Inflammatory macrophage (primary cell): ENCODE data around the gene NRG2.

ENCODE experiments used
- DNase-seq, 2 donors: peaks; one replicate each; pipeline ENCODE4 v3.0.0-alpha.2; 2020 to 2022

NRG2 gene

DNA sequence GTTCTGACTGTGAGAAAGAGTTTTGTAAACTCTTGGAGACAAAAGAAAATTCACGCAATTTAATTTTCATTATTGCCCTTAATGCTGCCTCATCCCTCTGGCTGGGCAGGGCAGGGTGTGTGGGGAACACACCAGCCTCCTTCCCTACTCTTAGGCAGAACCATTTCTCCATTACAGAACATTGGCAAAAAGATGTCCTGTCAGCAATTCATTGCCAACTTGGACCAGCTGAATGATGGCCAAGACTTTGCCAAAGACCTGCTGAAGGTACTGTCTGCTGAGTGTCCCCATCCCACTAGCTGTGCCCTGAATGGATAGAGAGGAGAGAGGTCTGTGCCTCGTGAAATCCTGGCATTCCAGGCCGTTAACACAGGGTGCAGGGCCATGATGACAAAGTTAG is 209.6 kb downstream of the NRG2 start:
- no peak for DNase-seq

DNA sequence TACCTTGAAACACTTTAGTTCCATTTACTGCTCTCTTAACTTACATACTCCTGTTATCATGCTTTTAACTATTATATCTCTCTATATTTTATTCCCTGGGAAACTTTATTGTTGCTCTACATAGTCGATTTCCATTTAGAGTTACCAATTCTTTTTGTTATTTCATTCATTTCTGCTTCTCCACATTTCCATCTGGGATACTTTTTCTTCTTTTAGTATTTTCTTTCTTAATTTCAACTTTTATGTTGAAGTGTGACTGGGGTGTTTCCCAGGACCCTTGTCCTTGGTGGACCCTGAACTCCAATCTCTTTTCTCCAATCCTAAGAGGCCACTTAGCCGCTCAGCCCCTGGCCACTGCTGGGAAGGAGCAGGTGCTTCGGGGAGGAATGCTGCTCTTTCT is 211.5 kb downstream of the NRG2 start:
- DNase-seq, result no peak

DNA sequence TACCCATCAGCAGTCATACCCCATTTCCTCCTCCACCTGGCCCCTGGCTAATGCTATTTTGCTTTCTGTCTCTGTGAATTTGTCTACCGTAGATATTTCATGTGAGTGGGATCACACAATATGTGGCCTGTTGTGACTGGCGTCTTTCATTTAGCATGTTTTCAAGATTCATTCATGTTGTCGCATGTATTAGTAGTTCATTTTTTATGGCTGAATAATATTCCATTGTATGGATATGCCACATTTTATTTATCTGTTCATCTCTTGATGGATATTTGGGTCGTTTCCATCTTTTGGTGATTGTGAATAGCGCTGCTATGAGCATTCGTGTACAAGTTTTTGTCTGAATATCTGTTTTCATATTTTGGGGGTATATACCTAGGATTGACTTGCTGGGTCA is 213.6 kb downstream of the NRG2 start:
- no peak for DNase-seq

DNA sequence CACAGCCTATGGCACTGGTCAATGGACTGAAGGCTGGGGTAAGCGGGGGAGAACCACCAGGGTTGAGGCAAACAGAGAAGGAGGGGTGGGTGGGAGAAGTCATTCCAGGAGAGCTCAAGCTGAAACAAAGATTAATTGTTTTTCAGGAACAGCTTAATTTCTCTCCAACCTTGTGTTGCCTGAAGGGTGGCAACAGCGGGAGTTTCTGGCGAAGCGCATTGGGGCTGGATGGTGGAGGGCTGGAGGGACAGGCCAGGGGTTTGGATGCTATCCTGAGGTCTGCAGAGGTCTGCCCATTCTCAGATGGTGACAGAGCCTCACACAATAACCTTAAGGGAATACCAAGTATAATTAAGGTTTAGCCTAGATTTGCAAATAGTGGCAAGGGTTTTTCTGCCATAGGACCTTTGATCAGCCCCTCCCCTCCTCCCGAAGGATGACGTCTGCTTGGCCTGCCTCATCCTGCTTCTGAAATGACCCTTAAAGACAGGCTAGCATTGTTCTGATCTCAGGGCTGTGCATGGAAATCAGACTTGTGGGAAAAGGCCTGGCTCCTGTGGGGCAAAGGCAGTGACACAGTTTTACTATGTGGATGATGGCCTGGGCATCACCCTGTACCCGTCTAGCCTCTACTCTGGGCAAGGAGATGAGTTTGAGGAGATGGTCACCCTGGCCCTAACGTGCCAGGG is 214.7 kb downstream of the NRG2 start:
- DNase-seq, result no peak

DNA sequence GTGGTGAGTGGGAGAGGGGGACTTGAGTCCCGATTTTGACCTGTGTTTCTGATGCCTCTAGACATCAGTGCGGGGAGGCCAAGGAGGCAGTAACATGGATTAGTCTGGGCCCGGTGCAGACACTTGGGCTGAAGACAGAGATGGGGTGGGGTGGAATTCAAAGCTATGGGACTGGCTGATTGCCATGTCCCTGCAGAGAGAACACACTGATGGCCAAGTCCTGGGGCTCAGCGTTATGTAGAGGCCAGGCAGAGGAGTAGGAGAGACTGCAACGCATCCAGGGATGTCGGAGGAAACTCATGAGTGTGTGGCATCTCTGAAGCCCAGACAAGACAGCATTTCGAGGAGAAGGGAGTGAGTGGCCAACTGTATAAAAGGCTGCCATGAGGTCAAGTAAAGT is 217.4 kb downstream of the NRG2 start:
- no peak for DNase-seq

DNA sequence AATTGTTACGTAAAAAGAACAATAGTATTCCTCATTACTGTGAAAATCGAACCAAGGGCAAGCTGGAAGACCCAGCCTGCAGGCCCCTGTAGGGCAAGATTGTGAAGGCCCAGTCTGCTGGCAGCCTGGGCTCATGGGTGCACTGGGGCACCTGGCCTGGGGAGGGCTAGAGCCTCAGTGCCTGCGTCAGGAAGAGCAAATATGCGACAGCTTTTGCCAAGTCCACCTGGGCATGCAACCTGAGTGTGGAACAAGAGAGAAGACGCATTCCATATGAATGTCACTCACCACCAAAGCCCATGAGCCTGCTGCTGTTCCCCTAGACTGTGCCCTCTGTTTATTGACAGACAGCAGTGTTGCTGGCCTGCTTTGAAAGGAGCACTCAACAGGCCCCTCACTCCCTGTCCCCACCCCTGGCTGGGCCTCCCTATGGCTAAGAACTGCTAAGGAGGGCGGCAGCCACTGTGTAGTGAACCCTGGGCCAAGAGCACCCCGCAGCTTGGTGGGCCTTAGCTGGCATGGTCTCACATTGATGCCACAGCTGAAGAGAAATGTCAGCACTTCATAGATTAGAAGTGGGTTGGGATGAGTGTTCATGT is 219.2 kb downstream of the NRG2 start:
- DNase-seq, result no peak

DNA sequence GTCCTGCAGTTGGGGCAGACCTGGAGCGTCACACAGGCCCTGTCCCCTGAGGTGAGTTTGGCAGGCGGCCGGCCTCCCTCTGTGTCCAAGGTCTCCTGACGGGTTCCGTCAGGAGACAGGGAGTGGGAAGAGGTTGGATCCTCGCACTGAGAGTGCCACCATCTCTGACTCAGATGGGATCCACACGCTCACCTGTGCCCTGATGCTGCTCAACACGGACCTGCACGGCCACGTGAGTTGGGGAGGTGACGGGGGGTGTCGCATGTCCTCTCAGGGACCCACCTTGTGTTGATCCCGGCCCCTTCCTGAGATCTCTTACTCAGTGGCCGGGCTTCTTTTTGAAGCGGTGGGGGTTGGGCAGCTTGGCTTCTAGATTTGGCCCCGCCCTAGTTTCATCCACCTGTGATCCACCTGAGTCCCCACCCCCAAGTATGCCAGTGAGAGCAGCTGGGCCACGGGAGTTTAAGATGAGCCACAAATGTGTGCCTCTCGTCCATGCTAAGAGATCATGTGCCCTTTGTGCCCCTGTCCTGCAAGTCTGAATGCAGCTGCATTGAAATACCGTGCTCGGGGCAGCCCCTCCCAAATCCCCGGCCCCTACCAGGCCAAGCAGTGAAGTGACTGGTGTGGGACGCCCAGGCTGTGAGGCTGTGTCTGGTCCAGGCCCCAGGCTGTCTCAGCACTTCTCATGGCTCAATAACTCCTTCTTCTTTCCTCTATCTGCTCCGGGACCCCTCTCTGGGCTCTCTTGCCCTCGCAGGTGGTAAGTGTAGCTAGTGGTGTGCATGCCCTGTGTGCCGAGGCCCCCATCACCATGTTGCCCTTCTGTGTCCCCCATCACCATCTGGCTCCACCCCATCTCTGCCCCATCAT is 220.3 kb downstream of the NRG2 start:
- DNase-seq, result no peak

DNA sequence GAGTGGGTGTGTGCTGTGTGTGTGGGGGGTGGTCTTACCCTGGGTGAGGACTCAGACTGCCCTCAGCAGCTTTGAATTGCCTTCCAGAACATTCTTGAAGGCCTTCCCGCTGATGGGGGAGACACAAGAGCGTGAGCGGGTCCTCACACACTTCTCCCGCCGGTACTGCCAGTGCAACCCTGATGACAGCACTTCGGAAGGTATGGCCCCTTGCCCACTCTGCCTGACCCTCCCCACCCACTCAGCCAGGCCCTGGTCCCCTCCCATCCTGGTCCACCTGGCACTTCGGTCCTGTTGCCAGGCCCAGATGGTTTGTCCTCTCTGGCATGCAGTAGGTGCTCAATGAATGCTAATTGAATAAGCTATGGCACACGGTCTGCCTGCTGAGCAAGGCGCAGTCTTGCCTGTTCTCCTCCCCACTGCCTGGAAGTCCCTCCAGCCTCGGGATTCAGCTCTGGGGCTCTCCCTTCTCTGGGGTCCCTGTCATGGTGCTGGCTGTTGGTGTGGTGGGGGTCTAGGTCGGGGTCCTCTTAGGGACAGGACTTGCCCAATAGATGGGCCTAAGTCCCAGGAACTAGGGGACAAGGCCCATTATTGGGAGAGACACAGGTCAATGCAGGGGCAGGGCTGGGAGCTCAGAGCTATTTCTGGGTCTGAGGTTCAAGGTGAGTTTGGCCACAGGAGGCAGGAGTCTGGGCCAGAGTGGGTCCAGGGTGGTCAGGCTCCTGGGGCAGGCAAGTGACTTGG is 221.1 kb downstream of the NRG2 start:
- DNase-seq, result no peak

DNA sequence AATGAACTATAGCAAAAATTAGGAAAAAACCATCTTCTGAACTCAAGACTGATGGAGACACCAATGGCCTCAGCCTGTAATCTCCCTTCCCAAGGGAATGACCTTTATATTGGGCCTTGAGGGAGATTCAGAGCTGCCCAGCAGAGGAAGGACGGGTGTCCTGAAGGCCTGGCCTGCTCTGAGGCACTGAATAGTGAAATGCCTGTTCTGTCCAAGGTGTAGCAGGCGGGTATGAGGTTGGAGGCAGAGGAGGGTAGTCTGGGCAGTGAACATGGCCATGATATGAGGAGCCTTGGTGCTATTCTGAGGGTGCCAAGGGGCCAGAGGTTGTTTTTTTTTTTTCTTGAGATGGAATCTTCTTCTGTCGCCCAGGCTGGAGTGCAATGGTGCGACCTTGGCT is 222.5 kb downstream of the NRG2 start:
- DNase-seq, result no peak

DNA sequence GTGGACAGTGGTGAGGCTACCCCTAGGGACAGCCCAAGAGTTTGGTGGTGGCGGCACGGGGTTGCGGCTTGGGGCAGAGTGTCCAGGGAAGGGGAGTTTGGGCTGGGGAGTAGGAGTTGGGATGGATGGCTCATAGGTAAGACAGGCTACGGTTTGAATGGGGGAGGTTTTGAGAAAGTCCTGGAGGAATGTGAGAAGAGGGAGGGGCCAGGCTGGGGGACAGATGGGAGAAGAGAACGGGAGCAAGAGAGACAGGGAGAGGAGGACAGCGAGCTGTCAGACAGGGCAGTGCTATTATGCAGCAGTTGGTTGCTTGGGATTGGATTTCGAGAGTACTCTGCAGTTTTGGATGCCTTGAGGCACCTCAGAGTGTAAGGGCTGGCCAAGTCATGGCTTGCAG is 223.0 kb downstream of the NRG2 start:
- no peak for DNase-seq

DNA sequence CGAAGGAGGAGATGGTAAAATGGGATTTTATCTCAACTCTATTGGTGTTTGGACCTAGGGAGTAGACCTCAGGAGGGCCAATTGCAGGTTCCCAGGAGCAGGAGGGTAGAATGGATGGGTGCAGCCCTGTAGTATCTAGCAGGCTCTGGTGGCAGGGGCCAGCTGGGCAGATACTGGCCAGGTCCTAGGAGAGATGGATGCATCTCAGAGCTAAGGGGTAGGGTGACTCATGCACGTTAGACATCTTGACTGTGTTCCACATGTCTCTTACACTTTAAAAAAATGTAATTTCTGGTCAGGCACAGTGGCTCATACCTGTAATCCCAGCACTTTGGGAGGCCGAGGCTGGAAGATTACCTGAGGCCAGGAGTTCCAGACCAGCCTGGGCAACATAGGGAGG is 225.1 kb downstream of the NRG2 start:
- DNase-seq, result no peak

DNA sequence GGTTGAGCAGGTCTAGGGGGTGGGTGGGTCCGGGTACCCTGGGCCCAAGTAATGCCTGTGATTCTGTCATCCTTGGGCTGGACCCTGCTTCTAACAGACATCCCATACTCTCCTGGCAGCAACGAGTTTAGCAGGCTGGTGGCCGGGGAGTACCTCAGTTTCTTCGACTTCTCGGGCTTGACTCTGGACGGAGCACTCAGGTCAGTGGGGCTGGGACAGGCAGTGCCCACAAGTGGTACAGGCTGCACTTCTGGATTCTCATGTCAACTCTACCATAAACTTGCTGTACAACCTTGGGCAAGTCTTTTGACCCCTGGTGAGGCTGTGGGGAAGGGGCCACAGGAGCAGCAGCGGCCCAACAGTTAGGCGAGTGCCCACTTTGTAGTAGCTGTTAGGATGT is 225.7 kb downstream of the NRG2 start:
- no peak for DNase-seq

DNA sequence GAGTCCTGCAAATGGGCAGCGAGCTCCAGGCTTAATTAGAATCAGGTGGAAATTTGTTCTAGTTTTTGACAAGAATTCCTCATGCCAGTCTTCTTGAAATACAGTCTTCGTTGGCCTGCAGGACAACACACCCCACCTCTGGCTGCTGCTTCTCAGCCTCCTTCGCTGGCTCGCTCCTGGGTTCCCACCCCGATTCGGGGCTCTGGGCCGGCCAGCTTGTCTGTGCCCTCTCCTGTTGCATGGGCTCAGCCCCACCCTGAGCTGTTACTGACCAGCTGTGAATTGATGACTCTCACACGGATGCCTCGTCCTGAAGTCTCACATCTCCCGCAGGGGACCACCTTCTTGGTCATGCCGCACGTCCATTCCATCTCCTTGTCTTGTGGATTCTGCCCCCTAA is 226.5 kb downstream of the NRG2 start:
- DNase-seq, result no peak

DNA sequence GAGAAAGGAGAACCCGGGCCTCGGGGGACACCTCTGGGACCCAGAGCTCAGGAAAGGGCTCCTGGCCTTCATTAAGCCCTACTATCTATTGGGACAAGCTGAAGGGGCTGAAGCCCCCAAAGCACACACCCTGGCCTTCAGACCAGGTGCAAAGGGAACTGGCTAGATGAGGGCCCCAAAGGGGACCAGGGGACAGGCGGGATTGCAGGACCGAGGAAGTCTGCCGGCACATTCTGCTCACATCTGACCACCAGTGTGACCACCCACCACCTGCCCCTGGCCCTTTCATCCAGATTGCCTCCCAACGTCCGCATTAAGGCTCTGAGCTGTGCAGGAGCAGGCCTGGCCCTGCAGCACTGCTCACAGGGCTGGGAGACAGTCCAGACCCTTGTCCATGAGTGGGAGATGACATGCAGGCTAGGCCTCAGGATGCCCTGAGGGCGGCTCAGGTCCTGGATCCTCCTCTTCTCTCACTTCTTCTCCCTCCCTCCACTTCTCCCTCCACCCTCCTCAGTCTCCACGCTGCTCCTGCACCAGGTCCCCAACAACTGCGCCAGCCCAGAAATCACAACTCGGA is 228.3 kb downstream of the NRG2 start:
- no peak for DNase-seq

DNA sequence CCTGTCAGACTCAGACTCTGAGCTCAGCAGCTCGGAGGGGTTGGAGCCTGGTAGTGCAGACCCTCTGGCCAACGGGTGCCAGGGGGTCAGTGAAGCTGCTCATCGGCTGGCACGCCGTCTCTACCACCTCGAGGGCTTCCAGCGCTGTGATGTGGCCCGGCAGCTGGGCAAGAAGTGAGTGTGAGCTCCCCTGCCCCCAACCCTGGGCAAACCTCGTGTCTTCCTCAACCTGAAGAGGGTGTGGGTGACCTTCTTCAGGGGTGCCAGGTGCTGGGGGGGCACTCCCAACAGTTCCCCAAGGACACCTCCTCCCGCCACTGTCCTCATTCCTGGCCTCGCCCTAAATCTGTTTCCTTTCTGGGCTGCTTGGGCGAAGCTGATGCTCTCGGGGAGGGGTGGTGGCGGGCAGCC is 228.9 kb downstream of the NRG2 start:
- DNase-seq, result no peak

DNA sequence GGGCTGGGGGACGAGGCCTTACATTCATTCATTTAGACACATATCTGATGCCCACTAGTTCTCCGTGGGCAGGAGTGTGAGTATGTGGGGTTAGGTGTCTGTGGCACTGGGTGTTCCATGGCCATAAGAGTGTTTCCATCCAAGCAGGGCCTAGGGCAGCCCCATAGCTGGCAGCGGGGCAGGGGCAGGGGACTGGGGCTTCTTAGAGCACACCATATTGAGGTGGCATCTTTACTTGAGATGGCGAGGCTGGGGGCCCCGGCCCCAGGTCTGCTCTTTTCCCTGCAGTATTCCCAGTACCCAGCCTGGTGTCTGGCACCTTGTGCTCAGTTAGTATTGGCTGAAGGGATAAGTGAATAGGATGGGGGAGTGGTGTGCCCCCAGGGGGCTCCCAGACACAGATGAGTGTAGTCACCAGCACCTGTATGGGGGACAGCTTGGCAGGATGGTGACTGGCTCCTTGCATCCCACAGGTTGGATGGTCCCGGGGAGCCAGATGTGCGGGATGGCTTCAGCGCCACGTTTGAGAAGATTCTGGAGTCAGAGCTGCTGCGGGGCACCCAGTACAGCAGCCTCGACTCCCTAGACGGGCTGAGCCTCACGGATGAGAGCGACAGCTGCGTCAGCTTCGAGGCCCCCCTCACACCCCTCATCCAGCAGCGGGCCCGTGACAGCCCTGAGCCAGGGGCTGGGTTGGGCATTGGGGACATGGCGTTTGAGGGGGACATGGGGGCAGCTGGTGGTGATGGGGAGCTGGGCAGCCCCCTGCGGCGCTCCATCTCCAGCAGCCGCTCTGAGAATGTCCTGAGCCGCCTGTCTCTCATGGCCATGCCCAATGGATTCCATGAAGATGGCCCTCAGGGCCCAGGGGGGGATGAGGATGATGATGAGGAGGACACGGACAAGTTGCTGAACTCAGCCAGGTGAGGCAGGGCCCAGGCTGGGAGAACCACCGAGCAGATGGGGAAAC is 230.0 kb downstream of the NRG2 start:
- DNase-seq, result no peak

DNA sequence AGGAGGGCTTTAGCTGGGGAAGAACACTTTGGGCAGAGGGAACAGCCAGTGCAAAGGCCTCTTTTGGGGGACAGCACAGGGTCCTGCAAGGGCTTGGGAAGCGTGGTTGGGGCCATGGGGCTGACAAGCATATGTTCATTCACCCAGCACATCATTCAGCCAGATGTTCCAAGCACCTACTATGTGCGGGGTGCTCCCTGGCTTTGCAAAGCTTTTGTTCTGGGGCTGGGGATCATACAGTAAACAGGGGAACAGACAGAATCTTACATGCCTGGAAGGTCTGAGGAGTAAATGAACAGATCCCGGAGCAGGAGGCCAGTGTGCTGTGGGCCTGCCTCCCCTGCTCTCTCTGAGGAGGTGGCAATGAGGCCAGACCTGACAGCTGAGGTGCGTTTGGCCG is 230.8 kb downstream of the NRG2 start:
- no peak for DNase-seq

DNA sequence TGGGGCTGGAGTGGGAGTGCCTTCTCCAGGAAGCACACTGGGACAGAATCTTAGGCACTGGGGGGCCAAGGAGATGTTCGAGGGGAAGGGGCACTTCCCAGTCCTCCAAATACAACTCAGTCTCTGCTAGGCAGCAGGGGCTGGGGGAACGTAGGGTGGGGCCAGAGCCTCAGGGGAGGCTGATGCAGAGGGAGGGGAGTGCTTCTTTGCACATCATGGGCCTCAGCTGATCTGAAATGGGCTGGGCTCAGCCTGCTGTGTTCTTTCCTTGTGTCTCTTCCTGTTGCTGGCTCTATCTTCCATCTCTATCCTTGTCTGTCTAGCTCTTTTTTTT is 231.9 kb downstream of the NRG2 start:
- DNase-seq, result no peak

DNA sequence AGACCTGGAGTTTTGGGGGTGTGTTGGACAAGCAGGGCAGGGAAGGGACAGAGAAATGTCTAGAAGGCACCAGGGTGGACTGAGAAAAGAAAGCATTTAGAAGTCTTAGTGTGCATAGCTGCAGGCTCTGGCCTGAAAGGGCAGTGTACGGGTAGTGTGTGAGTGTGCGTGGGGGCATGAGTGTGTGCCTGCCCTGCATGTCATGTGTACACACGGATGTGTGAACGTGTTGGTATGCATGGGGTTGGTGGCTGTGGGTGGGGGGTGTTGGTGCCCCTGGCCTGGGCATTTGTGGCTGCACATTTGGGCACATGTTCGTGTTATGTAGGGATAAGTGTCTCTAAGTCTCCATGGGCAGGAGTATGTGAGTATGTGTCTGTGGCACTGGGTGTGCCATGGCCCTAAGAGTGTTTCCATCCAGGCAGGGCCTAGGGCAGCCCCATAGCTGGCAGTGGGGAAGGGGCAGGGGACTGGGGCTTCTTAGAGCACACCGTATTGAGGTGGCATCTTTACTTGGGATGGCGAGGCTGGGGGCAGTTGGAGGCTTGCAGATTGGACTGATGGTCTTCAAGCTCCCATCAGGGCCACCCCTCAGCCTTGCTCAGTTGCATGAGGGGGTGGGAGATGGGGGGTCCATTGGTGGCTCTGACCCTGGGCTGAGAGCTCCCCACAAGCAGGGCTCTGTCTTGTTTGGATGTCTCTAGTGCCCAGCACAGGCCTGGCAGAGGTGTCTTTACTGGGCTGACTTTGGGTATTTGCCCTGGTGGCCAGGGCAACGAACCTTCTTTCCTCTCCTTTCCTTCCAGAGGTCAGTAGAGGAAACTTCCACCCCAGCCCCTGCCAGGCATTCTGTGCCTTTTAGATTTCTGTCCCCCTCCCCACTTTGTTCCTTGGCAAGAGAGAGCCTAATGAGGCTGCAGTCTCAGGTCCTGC is 232.5 kb downstream of the NRG2 start:
- DNase-seq, result no peak

DNA sequence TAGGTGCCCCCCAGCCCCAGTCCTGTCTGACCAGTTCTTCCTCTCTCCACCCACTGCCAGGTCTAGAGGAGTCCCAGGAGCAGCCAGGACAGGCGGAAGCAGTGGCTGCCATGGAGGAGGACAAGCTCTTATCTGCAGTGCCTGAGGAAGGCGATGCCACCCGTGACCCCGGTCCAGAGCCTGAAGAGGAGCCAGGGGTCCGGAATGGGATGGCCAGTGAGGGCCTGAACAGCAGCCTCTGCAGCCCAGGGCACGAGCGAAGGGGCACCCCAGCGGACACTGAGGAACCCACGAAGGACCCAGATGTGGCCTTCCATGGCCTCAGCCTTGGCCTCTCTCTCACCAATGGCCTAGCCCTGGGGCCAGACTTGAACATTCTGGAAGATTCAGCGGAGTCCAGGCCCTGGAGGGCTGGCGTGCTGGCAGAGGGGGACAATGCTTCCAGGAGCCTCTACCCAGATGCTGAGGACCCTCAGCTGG is 233.7 kb downstream of the NRG2 start:
- DNase-seq, result no peak
